Gastrocnemius medialis (tissue), 4 donors: Measurements from ENCODE around the gene CSNK2A1. TPM values are rescaled to one million over a fixed set of nuclear protein-coding genes. Genes with fewer than 3 reads are reported as not detected.

ENCODE experiments used
- ATAC-seq, 2 donors: fragments of 150-250 bp; one replicate each; pipeline ENCODE4 v1.9.1; 2016
- DNase-seq, 2 donors: peaks; one replicate each; pipeline ENCODE4 v3.0.0-alpha.2; 2019
- H3K27ac ChIP-seq, 4 donors: fragments of 200-600 bp; sonication (generic); 1 replicate in 1 of 4; 2 replicates in 3 of 4; pipeline ENCODE4 v1.5.1; 2016 to 2018; ENCODE audit warnings: mild to moderate bottlenecking in 2 of 4, moderate library complexity in 1 of 4
- H3K27me3 ChIP-seq, 3 donors: fragments of 200-600 bp; sonication (generic) in 2 of 3; 1 replicate in 1 of 3; 2 replicates in 2 of 3; pipeline versions ENCODE4 v1.5.1 to v1.6.0; 2016 to 2019; ENCODE audit warnings: mild to moderate bottlenecking in 1 of 3, moderate library complexity in 1 of 3
- H3K36me3 ChIP-seq, 2 donors: fragments of 200-600 bp; sonication (generic) in 1 of 2; one replicate each; pipeline ENCODE4 v1.5.1; 2017 to 2018
- H3K4me1 ChIP-seq, 2 donors: fragments of 200-600 bp; sonication (generic) in 1 of 2; one replicate each; pipeline ENCODE4 v1.5.1; 2016 to 2017; ENCODE audit warnings: mild to moderate bottlenecking in 2 of 2
- H3K4me3 ChIP-seq, 4 donors: fragments of 200-600 bp; sonication (generic) in 3 of 4; 1 replicate in 1 of 4; 2 replicates in 3 of 4; pipeline ENCODE4 v1.5.1; 2016 to 2019; ENCODE audit warnings: mild to moderate bottlenecking in 2 of 4
- H3K9me3 ChIP-seq, 3 donors: fragments of 200-600 bp; sonication (generic) in 2 of 3; 1 replicate in 1 of 3; 2 replicates in 2 of 3; pipeline ENCODE4 v1.5.1; 2016 to 2019
- CTCF ChIP-seq, 5 experiments: fragments of 450-650 bp in 3 of 5; fragments of 200-600 bp in 2 of 5; sonication (generic) in 2 of 5; IDR thresholded peaks in 4 of 5; conservative IDR thresholded peaks in 1 of 5; 1 replicate in 4 of 5; 2 replicates in 1 of 5; pipeline ENCODE4 v1.5.1; 2016 to 2019; ENCODE audit warnings: antibody characterized with exemption in 5 of 5, mild to moderate bottlenecking in 3 of 5, moderate library complexity in 3 of 5
- POLR2A ChIP-seq, 2 donors: fragments of 450-650 bp; IDR thresholded peaks; one replicate each; pipeline ENCODE4 v1.6.1; 2017; ENCODE audit warnings: antibody characterized with exemption in 2 of 2, mild to moderate bottlenecking in 2 of 2, moderate library complexity in 2 of 2
- in situ Hi-C, 4 donors: fragments of 200-750 bp; cut with MboI; loops; one replicate each; pipeline versions ENCODE4 v1.15.0 to v1.8.0; 2017; ENCODE audit warnings: low sequenced_read_pairs in 4 of 4
- intact Hi-C: fragments of 100-400 bp; cut with DNase I; formaldehyde crosslinking; loops from one replicate; pipeline ENCODE4 v1.15.1; 2023; ENCODE audit warnings: low total_unique reads
- total RNA-seq, 4 donors: library from RNA; depleted of rRNA; stranded (reverse); fragments of >200 nt; gene quantifications; one replicate each; pipeline versions ENCODE4 v1.1.0 to v1.2.3, GENCODE V29; 2016

The CSNK2A1 gene
- total RNA-seq, 4 donors from 2014 or later: 108 to 180 (median 157) TPM

GRCh38 chr20:440148-440547, 103.4 kb downstream of the CSNK2A1 start:
- intact Hi-C loops (no loop called here), in situ Hi-C loops (no loop called here)
- no peak overlapping the region for H3K4me3 ChIP-seq
- H3K36me3 ChIP-seq: peaks cover 0 to 65% of the 10 kb centered on the region in 2 donors
- DNase-seq (no peak), ATAC-seq (no peak)
- no peaks in the 10 kb centered on the region for H3K9me3 ChIP-seq
- no peak overlapping the region for H3K27ac ChIP-seq
- TF ChIP-seq CTCF (IDR thresholded peaks at IDR 0.05 in 4 of 5, conservative IDR thresholded peaks at IDR 0.05 in 1 of 5) (no peak), POLR2A (IDR thresholded peaks at IDR 0.05) (no peak)
- H3K27me3 ChIP-seq: no peaks in the 10 kb centered on the region
- peaks cover 21 to 47% of the 10 kb centered on the region in 2 donors for H3K4me1 ChIP-seq

- H3K9me3 ChIP-seq: no peaks in the 10 kb centered on the region
- in situ Hi-C loops: loop anchor here in 1 of 4 donors (10.0 kb wide), 1 partner anchor 84 kb away; no protein-coding TSS in a partner anchor
- DNase-seq (no peak), ATAC-seq (no peak)
- H3K36me3 ChIP-seq: peaks cover 0 to 70% of the 10 kb centered on the region in 2 donors
- intact Hi-C loops: no loop called here
- no peaks in the 10 kb centered on the region for H3K27me3 ChIP-seq
- H3K4me1 ChIP-seq: peaks cover 7 to 35% of the 10 kb centered on the region in 2 donors
- no peak for TF ChIP-seq CTCF (IDR thresholded peaks at IDR 0.05 in 4 of 5, conservative IDR thresholded peaks at IDR 0.05 in 1 of 5)
- TF ChIP-seq POLR2A (IDR thresholded peaks at IDR 0.05): no peak
- H3K27ac ChIP-seq: peak overlapping the region in 1 of 4 donors; percentile 26
- H3K4me3 ChIP-seq: no peak overlapping the region
Measured at GRCh38 chr20:438571-439469, 104.8 kb downstream of the CSNK2A1 start.

GRCh38 chr20:437787-438486, 105.7 kb downstream of the CSNK2A1 start:
- ATAC-seq (peak in 1 of 2 donors; percentile 40), DNase-seq (no peak)
- in situ Hi-C loops (loop anchor here in 1 of 4 donors (10.0 kb wide), 1 partner anchor 83 kb away; no protein-coding TSS in a partner anchor), intact Hi-C loops (no loop called here)
- peaks cover 11 to 26% of the 10 kb centered on the region in 2 donors for H3K4me1 ChIP-seq
- no peaks in the 10 kb centered on the region for H3K9me3 ChIP-seq
- TF ChIP-seq POLR2A (IDR thresholded peaks at IDR 0.05) (no peak), CTCF (IDR thresholded peaks at IDR 0.05 in 4 of 5, conservative IDR thresholded peaks at IDR 0.05 in 1 of 5) (no peak)
- peaks cover 0 to 65% of the 10 kb centered on the region in 2 donors for H3K36me3 ChIP-seq
- no peak overlapping the region for H3K4me3 ChIP-seq
- peak overlapping the region in 1 of 4 donors; percentile 26 for H3K27ac ChIP-seq
- H3K27me3 ChIP-seq: no peaks in the 10 kb centered on the region

- Histone ChIP-seq H3K27me3 (no peaks in the 10 kb centered on the region), H3K36me3 (peaks cover 0 to 58% of the 10 kb centered on the region in 2 donors), H3K9me3 (no peaks in the 10 kb centered on the region), H3K27ac (no peak overlapping the region), H3K4me3 (no peak overlapping the region), H3K4me1 (peaks cover 15 to 20% of the 10 kb centered on the region in 2 donors)
- DNase-seq (no peak), ATAC-seq (no peak)
- TF ChIP-seq CTCF (IDR thresholded peaks at IDR 0.05 in 4 of 5, conservative IDR thresholded peaks at IDR 0.05 in 1 of 5) (no peak), POLR2A (IDR thresholded peaks at IDR 0.05) (no peak)
- intact Hi-C loops (no loop called here), in situ Hi-C loops (loop anchor here in 1 of 4 donors (10.0 kb wide), 1 partner anchor 82 kb away; no protein-coding TSS in a partner anchor)
Measured at GRCh38 chr20:436476-436875, 107.1 kb downstream of the CSNK2A1 start.
